HEK293T (cell line): ENCODE results near the gene TTC28.

ENCODE experiments used
- CTCF ChIA-PET: fragments of 350-600 bp; formaldehyde crosslinking; extraction: SDS; loops from one replicate; lab custom pipeline; 2021; ENCODE audit warnings: antibody characterized with exemption, inconsistent platforms; lab: Yijun Ruan, JAX
- POLR2A ChIA-PET: fragments of 350-600 bp; formaldehyde crosslinking; extraction: SDS; loops from one replicate; lab custom pipeline; 2020; ENCODE audit warnings: antibody characterized with exemption, inconsistent platforms; lab: Yijun Ruan, JAX
- DNase-seq: peaks from one replicate; pipeline ENCODE4 v3.0.0; 2012; ENCODE audit warnings: mixed read lengths; ENCODE audit errors: extremely low spot score
- ARNT ChIP-seq: fragments of 450-650 bp; IDR thresholded peaks from 2 replicates; pipeline ENCODE4 v1.6.1; 2017; ENCODE audit warnings: mild to moderate bottlenecking
- BHLHE40 ChIP-seq: fragments of 450-650 bp; IDR thresholded peaks from 2 replicates; pipeline ENCODE4 v1.6.1; 2016; ENCODE audit warnings: mild to moderate bottlenecking, moderate library complexity, borderline replicate concordance
- CTBP1 ChIP-seq: fragments of 450-650 bp; IDR thresholded peaks from 2 replicates; pipeline ENCODE4 v1.6.1; 2016; ENCODE audit warnings: borderline replicate concordance
- ELF4 ChIP-seq: fragments of 450-650 bp; IDR thresholded peaks from 2 replicates; pipeline ENCODE4 v1.6.1; 2017; ENCODE audit warnings: antibody characterized with exemption
- FOXA1 ChIP-seq: fragments of 450-650 bp; IDR thresholded peaks from 2 replicates; pipeline ENCODE4 v1.6.1; 2016; ENCODE audit warnings: mild to moderate bottlenecking
- FOXK2 ChIP-seq: fragments of 450-650 bp; IDR thresholded peaks from 2 replicates; pipeline ENCODE4 v1.6.1; 2016; ENCODE audit warnings: mild to moderate bottlenecking
- FOXM1 ChIP-seq: fragments of 450-650 bp; IDR thresholded peaks from 2 replicates; pipeline ENCODE4 v1.6.1; 2017; ENCODE audit warnings: mild to moderate bottlenecking, borderline replicate concordance
- L3MBTL2 ChIP-seq: fragments of 450-650 bp; conservative IDR thresholded peaks from 2 replicates; pipeline ENCODE4 v1.6.1; 2016; ENCODE audit warnings: mild to moderate bottlenecking
- LEF1 ChIP-seq: fragments of 450-650 bp; IDR thresholded peaks from 2 replicates; pipeline ENCODE4 v1.6.1; 2017; ENCODE audit warnings: mild to moderate bottlenecking, borderline replicate concordance
- NFRKB ChIP-seq: fragments of 450-650 bp; IDR thresholded peaks from 2 replicates; pipeline ENCODE4 v1.6.1; 2016; ENCODE audit warnings: mild to moderate bottlenecking, moderate library complexity
- SP1 ChIP-seq: fragments of 450-650 bp; IDR thresholded peaks from 2 replicates; pipeline ENCODE4 v1.6.1; 2017
- SUZ12 ChIP-seq: fragments of 450-650 bp; IDR thresholded peaks from 2 replicates; pipeline ENCODE4 v1.6.1; 2016; ENCODE audit warnings: mild to moderate bottlenecking
- TARDBP ChIP-seq: fragments of 450-650 bp; IDR thresholded peaks from 2 replicates; pipeline ENCODE4 v1.6.1; 2016
- ZNF384 ChIP-seq: fragments of 450-650 bp; IDR thresholded peaks from 2 replicates; pipeline ENCODE4 v1.6.1; 2016

TTC28 gene

GRCh38 chr22:27933186-27933983, 746.3 kb downstream of the TTC28 start:
- DNase-seq: no peak
- TF ChIP-seq ZNF384 (no peak), ELF4 (no peak), NFRKB (no peak), SP1 (no peak), FOXA1 (no peak), SUZ12 (no peak)
- POLR2A ChIA-PET: interaction anchor here (6.2 kb wide), 1 partner anchor 13 kb away, joined by 38 read pairs; the partner anchor contains the start of gene PITPNB
- CTCF ChIA-PET: no interaction called here

GRCh38 chr22:27930331-27931060, 749.1 kb downstream of the TTC28 start:
- POLR2A ChIA-PET: interaction anchor here (2.5 kb wide), 1 partner anchor 11 kb away, joined by 15 read pairs; the partner anchor contains the start of gene PITPNB
- TF ChIP-seq ELF4 (no peak), NFRKB (no peak), FOXM1 (no peak), FOXK2 (no peak), ZNF384 (no peak), BHLHE40 (no peak), CTBP1 (no peak), L3MBTL2 (no peak), ARNT (no peak), SUZ12 (no peak), TARDBP (no peak), FOXA1 (no peak), LEF1 (no peak)
- CTCF ChIA-PET: interaction anchor here (0.6 kb wide), 1 partner anchor 51 kb away, joined by 3 read pairs; no protein-coding TSS in a partner anchor
- no peak for DNase-seq
